ENCODE data around the gene SOCS6.

DNA sequence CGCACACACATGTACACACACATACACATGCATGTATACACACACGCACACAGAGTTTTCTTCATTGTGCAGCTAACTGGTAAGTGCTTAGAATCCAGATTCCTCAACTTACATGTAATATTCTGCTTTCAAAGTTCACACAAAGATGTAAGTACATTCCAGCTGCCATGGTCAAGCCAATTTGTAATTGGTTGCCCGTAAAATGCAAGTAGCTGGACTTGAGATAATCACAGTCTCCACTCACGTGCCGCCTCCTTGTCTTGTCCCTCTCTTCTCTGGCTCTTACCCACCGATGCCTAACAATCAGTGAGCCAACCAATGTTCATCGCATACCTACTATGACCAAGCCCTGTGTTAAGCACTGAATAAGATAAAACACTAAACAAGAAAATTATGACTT lies 77.8 kb downstream of the SOCS6 start:
- TF ChIP-seq, protein P1, sequence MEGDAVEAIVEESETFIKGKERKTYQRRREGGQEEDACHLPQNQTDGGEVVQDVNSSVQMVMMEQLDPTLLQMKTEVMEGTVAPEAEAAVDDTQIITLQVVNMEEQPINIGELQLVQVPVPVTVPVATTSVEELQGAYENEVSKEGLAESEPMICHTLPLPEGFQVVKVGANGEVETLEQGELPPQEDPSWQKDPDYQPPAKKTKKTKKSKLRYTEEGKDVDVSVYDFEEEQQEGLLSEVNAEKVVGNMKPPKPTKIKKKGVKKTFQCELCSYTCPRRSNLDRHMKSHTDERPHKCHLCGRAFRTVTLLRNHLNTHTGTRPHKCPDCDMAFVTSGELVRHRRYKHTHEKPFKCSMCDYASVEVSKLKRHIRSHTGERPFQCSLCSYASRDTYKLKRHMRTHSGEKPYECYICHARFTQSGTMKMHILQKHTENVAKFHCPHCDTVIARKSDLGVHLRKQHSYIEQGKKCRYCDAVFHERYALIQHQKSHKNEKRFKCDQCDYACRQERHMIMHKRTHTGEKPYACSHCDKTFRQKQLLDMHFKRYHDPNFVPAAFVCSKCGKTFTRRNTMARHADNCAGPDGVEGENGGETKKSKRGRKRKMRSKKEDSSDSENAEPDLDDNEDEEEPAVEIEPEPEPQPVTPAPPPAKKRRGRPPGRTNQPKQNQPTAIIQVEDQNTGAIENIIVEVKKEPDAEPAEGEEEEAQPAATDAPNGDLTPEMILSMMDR (conservative IDR thresholded peaks at IDR 0.05 in 1 of 2, IDR thresholded peaks at IDR 0.05 in 1 of 2; ENCODE audit: low read depth in 1 of 2, low read length in 2 of 2) = no peak
- TF ChIP-seq EZH2 (IDR thresholded peaks at IDR 0.05; ENCODE audit: low read length, missing control alignments) = no peak
